WTC11 (cell line): ENCODE results near the gene ZNF764.

Source experiments
- FOXP1 ChIP-seq: sonication (generic); formaldehyde crosslinking; IDR thresholded peaks from 2 replicates; pipeline ENCODE4 v1.8.0; 2022; ENCODE audit warnings: missing genetic modification reagents, mild to moderate bottlenecking, moderate library complexity, borderline replicate concordance
- TF ChIP-seq, protein P1 (sequence below): fragments of 200-600 bp; IDR thresholded peaks from 2 replicates; pipeline ENCODE4 v1.8.0; 2022; ENCODE audit warnings: antibody characterized with exemption
- TF ChIP-seq, protein P2 (sequence below): sonication (generic); formaldehyde crosslinking; IDR thresholded peaks from 2 replicates; pipeline ENCODE4 v1.8.0; 2022; ENCODE audit warnings: mild to moderate bottlenecking, missing genetic modification reagents

DNA sequence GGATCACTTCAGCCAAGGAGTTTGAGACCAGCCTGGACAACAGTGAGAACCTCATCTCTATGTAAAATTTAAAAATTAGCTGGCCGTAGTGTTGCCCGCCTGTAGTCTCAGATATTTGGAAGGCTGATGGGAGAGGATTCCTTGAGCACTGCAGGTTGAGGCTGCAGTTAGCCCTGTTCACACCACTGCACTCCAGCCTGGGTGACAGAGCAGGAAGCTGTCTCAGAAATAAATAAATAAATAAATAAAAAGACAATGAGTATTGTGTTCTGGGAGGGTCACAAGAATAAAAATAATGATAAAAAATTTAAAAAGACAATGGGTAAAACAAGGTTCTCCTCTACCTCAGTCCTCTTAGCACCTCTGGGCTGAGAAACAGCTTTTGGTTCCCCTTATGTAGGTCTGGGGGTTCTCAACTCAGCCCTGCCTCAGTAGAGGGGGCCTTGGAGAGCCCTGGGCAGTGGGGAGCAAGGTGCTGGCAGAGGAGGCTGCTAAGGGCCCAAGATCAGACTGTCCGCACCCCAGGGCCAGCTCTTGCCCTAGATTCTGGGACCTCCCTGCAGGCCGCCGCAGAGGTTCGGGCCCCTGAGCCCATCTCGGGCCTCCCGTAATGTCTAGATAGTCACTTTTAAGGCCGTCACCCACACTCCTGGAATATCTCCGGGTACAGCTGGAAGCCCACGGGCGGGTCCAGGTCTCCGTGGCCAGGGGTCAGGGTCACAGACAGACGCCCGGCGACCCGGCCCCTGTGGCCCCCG is 3.4 kb downstream of the ZNF764 start:
- no peak for TF ChIP-seq FOXP1 (CRISPR knock-in tag)
- TF ChIP-seq, protein P1, sequence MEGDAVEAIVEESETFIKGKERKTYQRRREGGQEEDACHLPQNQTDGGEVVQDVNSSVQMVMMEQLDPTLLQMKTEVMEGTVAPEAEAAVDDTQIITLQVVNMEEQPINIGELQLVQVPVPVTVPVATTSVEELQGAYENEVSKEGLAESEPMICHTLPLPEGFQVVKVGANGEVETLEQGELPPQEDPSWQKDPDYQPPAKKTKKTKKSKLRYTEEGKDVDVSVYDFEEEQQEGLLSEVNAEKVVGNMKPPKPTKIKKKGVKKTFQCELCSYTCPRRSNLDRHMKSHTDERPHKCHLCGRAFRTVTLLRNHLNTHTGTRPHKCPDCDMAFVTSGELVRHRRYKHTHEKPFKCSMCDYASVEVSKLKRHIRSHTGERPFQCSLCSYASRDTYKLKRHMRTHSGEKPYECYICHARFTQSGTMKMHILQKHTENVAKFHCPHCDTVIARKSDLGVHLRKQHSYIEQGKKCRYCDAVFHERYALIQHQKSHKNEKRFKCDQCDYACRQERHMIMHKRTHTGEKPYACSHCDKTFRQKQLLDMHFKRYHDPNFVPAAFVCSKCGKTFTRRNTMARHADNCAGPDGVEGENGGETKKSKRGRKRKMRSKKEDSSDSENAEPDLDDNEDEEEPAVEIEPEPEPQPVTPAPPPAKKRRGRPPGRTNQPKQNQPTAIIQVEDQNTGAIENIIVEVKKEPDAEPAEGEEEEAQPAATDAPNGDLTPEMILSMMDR, result no peak
- TF ChIP-seq, protein P2, sequence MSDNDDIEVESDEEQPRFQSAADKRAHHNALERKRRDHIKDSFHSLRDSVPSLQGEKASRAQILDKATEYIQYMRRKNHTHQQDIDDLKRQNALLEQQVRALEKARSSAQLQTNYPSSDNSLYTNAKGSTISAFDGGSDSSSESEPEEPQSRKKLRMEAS, result no peak
